OCI-LY7 (cell line): ENCODE data around the gene TNKS1BP1. TPM values are rescaled to one million over a fixed set of nuclear protein-coding genes. Genes with fewer than 3 reads are reported as not detected.

Experiments
- BruUV-seq: library from RNA; stranded (reverse); fragments of 400-500 nt; replicated peaks from 2 replicates; lab custom pipeline; 2021; lab: Mats Ljungman, UMichigan
- CTCF ChIA-PET: fragments of 300-600 bp; sonication (Branson Sonifier 250); formaldehyde crosslinking; loops from one replicate; lab custom pipeline; 2022; ENCODE audit warnings: antibody characterized with exemption; ENCODE audit not compliant: unreplicated experiment; lab: Charles Lee
- POLR2A ChIA-PET: fragments of 300-600 bp; sonication (Branson Sonifier 250); formaldehyde crosslinking; loops from one replicate; lab custom pipeline; 2022; ENCODE audit warnings: antibody characterized with exemption; lab: Charles Lee
- DNase-seq: peaks from one replicate; pipeline ENCODE4 v3.0.0-alpha.2; 2015; ENCODE audit warnings: low spot score
- H2AFZ ChIP-seq: fragments of 200-600 bp; sonication (generic), shearing (Covaris generic); 2 replicates; pipeline ENCODE4 v1.6.1; 2014; ENCODE audit warnings: mild to moderate bottlenecking, antibody characterized with exemption, low read length, moderate library complexity
- H3K27ac ChIP-seq: fragments of 200-600 bp; sonication (generic); 2 replicates; pipeline ENCODE4 v1.5.1; 2014; ENCODE audit warnings: mixed run types, low read depth, mild to moderate bottlenecking, moderate library complexity, low read length, inconsistent platforms; ENCODE audit not compliant: poor library complexity, severe bottlenecking
- H3K36me3 ChIP-seq: fragments of 200-600 bp; sonication (generic); 2 replicates; pipeline ENCODE4 v1.6.1; 2014; ENCODE audit warnings: mild to moderate bottlenecking, antibody characterized with exemption, low read length, moderate library complexity, mixed read lengths; ENCODE audit not compliant: insufficient read depth
- H3K4me1 ChIP-seq: fragments of 200-600 bp; sonication (generic); 2 replicates; pipeline ENCODE4 v1.5.1; 2014; ENCODE audit warnings: mild to moderate bottlenecking, low read length; ENCODE audit not compliant: insufficient read depth, poor library complexity, severe bottlenecking
- H3K4me2 ChIP-seq: fragments of 200-600 bp; sonication (generic); 2 replicates; pipeline ENCODE4 v1.6.1; 2014; ENCODE audit warnings: mild to moderate bottlenecking, low read length
- H3K4me3 ChIP-seq: fragments of 200-600 bp; sonication (generic); 2 replicates; pipeline ENCODE4 v1.5.1; 2014; ENCODE audit warnings: mild to moderate bottlenecking, low read depth, low read length; ENCODE audit not compliant: poor library complexity, severe bottlenecking
- H3K79me2 ChIP-seq: fragments of 200-600 bp; sonication (generic); 2 replicates; pipeline ENCODE4 v1.6.1; 2016; ENCODE audit warnings: low read depth, mild to moderate bottlenecking, low read length, moderate library complexity, mixed read lengths; ENCODE audit not compliant: insufficient read depth
- H3K9me2 ChIP-seq: fragments of 200-600 bp; sonication (generic); 2 replicates; pipeline ENCODE4 v1.6.1; 2016; ENCODE audit warnings: mild to moderate bottlenecking, low read length, mixed read lengths; ENCODE audit not compliant: insufficient read depth
- H3K9me3 ChIP-seq: fragments of 200-600 bp; sonication (generic); 2 replicates; pipeline ENCODE4 v1.6.1; 2014; ENCODE audit warnings: mild to moderate bottlenecking, mixed run types, low read length, mixed read lengths
- H4K20me1 ChIP-seq: fragments of 200-600 bp; sonication (generic); 2 replicates; pipeline ENCODE4 v1.6.1; 2014; ENCODE audit warnings: mild to moderate bottlenecking, antibody characterized with exemption, low read length, moderate library complexity, mixed read lengths; ENCODE audit not compliant: insufficient read depth
- EZH2phosphoT487 ChIP-seq: fragments of 200-600 bp; sonication (generic); IDR thresholded peaks from 2 replicates; pipeline ENCODE4 v1.6.1; 2018; ENCODE audit warnings: low read depth, borderline replicate concordance, mild to moderate bottlenecking, mixed run types, antibody characterized with exemption, low read length, moderate library complexity, mixed read lengths
- intact Hi-C: fragments of 100-400 bp; cut with micrococcal nuclease; formaldehyde crosslinking; loops from one replicate; pipeline ENCODE4 v1.10.0; 2022; ENCODE audit not compliant: unreplicated experiment
- total RNA-seq, 2 experiments: library from RNA; depleted of rRNA in 1 of 2; stranded (reverse); fragments of >200 nt in 1 of 2; shearing (Covaris generic) in 1 of 2; gene quantifications; 2 replicates each; pipeline ENCODE4 v1.2.3, GENCODE V29; 2014 to 2022
- TF ChIP-seq, protein P1 (sequence below): fragments of 200-600 bp; sonication (generic); conservative IDR thresholded peaks from 2 replicates; pipeline ENCODE4 v1.5.1; 2014; ENCODE audit warnings: mild to moderate bottlenecking, antibody characterized with exemption, low read length, moderate library complexity, mixed read lengths

The TNKS1BP1 gene
- total RNA-seq, 2 experiments from 2014 or later, result 5.3 to 16.4 TPM

- Histone ChIP-seq H3K36me3 (no peaks in the 10 kb centered on the region), H3K4me1 (no peaks in the 10 kb centered on the region), H3K9me3 (0 out of 2 replicates have a peak, but pooled peaks cover 5% of the 10 kb centered on the region), H4K20me1 (no peaks in the 10 kb centered on the region), H2AFZ (no peak overlapping the region), H3K4me2 (no peak overlapping the region), H3K79me2 (no peaks in the 10 kb centered on the region), H3K27ac (no peak overlapping the region), H3K4me3 (no peak overlapping the region), H3K9me2 (no peaks in the 10 kb centered on the region)
- no peak for DNase-seq
- intact Hi-C loops, result no loop called here
- BruUV-seq, result no TSS peak
- no peak for TF ChIP-seq EZH2phosphoT487
- TF ChIP-seq, protein P1, sequence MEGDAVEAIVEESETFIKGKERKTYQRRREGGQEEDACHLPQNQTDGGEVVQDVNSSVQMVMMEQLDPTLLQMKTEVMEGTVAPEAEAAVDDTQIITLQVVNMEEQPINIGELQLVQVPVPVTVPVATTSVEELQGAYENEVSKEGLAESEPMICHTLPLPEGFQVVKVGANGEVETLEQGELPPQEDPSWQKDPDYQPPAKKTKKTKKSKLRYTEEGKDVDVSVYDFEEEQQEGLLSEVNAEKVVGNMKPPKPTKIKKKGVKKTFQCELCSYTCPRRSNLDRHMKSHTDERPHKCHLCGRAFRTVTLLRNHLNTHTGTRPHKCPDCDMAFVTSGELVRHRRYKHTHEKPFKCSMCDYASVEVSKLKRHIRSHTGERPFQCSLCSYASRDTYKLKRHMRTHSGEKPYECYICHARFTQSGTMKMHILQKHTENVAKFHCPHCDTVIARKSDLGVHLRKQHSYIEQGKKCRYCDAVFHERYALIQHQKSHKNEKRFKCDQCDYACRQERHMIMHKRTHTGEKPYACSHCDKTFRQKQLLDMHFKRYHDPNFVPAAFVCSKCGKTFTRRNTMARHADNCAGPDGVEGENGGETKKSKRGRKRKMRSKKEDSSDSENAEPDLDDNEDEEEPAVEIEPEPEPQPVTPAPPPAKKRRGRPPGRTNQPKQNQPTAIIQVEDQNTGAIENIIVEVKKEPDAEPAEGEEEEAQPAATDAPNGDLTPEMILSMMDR, result no peak
- ChIA-PET POLR2A (no interaction called here), CTCF (no interaction called here)
Observed at GRCh38 chr11:57262157-57262556, 62.6 kb downstream of the TNKS1BP1 start.

DNA sequence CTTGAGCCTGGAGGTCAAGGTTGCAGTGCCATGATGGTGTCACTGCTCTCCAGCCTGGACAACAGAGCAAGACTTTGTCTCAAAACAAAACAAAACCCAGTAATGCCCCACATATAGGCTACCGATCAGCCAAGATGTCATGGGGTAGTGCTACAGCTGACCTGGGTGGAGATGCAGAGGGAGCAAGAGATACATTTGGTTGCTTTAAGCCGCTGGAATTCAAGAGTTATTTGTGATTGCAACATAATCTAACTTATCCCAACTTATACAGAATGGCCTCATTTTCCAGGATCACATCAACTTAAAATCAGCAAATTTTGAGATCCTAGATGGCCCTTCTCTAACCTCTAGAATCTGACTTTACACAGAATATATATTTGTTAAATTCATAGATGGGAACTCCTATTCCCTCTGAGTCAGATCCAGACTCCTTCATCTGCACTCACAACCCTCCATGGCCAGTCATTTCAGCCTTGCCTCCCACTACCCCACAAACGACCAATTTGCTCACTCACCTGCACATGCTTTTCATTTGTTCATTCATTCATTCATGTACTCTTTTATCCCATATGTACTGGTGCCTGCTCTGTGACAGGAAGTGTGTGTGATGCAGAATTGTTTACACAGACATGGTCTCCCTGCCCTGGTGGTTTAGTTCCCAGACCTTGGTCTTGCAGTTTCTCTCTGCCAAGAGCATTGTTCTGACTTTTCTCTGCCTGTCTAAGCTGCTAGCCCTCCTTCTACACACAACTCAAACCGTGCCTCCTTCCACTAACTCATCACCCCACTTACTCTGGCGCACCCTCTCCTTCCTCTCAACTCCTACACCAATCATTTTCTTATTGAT lies 63.6 kb downstream of the TNKS1BP1 start:
- no peak for DNase-seq
- H3K27ac ChIP-seq, result no peak overlapping the region

DNA sequence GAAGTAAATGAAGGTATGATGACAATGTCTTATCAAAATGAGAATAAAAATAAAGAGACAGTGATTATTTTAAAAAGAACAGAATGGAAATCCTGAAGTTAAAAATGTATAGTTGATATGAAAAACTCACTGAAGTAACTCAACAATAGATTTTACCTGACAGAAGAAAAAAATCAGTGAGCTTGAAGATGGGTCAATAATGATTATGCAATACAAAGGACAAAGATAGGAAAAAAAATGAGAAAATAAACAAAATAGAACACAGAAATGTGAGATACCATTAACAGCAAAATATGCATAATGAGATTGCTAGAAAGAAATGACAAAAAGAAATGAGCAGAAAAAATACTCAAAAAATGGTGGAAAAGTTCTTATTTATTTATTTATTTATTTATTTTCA lies 68.6 kb downstream of the TNKS1BP1 start:
- H3K4me2 ChIP-seq, result no peak overlapping the region
- intact Hi-C loops, result no loop called here
- CTCF ChIA-PET, result no interaction called here

More for the DNA sequence above, 63.6 kb downstream of the TNKS1BP1 start:
- no peaks in the 10 kb centered on the region for H3K36me3 ChIP-seq
- H3K9me2 ChIP-seq, result no peaks in the 10 kb centered on the region
- no TSS peak for BruUV-seq
- no peak overlapping the region for H2AFZ ChIP-seq
- 0 out of 2 replicates have a peak, but pooled peaks cover 5% of the 10 kb centered on the region for H3K9me3 ChIP-seq
- POLR2A ChIA-PET, result interaction anchor here (1.1 kb wide), 1 partner anchor 19 kb away, joined by 3 read pairs; no protein-coding TSS in a partner anchor
- intact Hi-C loops, result no loop called here
- H3K4me3 ChIP-seq, result no peak overlapping the region
- CTCF ChIA-PET, result no interaction called here
- H4K20me1 ChIP-seq, result no peaks in the 10 kb centered on the region
- H3K4me2 ChIP-seq, result no peak overlapping the region
- no peak for TF ChIP-seq EZH2phosphoT487
- H3K4me1 ChIP-seq, result no peaks in the 10 kb centered on the region
- no peaks in the 10 kb centered on the region for H3K79me2 ChIP-seq

More for the DNA sequence above, 68.6 kb downstream of the TNKS1BP1 start:
- TF ChIP-seq EZH2phosphoT487, result no peak
- TF ChIP-seq, protein P1, result no peak
- H3K79me2 ChIP-seq, result no peaks in the 10 kb centered on the region
- H4K20me1 ChIP-seq, result no peaks in the 10 kb centered on the region
- no peak overlapping the region for H3K4me3 ChIP-seq
- H3K27ac ChIP-seq, result no peak overlapping the region
- H3K9me3 ChIP-seq, result no peaks in the 10 kb centered on the region
- no peak overlapping the region for H2AFZ ChIP-seq
- H3K36me3 ChIP-seq, result no peaks in the 10 kb centered on the region
- no peak for DNase-seq
- BruUV-seq, result no TSS peak
- H3K9me2 ChIP-seq, result no peaks in the 10 kb centered on the region
- no peaks in the 10 kb centered on the region for H3K4me1 ChIP-seq
- POLR2A ChIA-PET, result interaction anchor here (0.5 kb wide), 1 partner anchor 565 kb away, joined by 4 read pairs; no protein-coding TSS in a partner anchor
